HFFc6 (cell line): Measurements from ENCODE around the gene THNSL1. TPM values are rescaled to one million over a fixed set of nuclear protein-coding genes. Genes with fewer than 3 reads are reported as not detected.
"Not testable (repeated sequence)": the region's sequence is repeated elsewhere in the genome, so short reads cannot be mapped to it uniquely, and the experiment has no call there.

ENCODE experiments used
- DNase-seq: peaks from one replicate; pipeline ENCODE4 v3.0.0-alpha.2; 2018
- H3K27ac Mint-ChIP-seq: 2 replicates; pipeline ENCODE4 v1.8.0; 2020; ENCODE audit warnings: mild to moderate bottlenecking, mixed read lengths
- H3K27me3 Mint-ChIP-seq: 2 replicates; pipeline ENCODE4 v1.8.0; 2021; ENCODE audit warnings: mild to moderate bottlenecking, moderate library complexity, mixed read lengths; ENCODE audit not compliant: insufficient read depth
- H3K36me3 Mint-ChIP-seq: 2 replicates; pipeline ENCODE4 v1.8.0; 2021; ENCODE audit warnings: low read depth, mixed read lengths
- H3K4me1 Mint-ChIP-seq: 2 replicates; pipeline ENCODE4 v1.8.0; 2020; ENCODE audit warnings: low read depth, mixed read lengths
- H3K4me3 Mint-ChIP-seq: 2 replicates; pipeline ENCODE4 v1.8.0; 2020; ENCODE audit warnings: mild to moderate bottlenecking, moderate library complexity, mixed read lengths
- H3K9me3 Mint-ChIP-seq: 2 replicates; pipeline ENCODE4 v1.8.0; 2020; ENCODE audit warnings: mild to moderate bottlenecking, mixed read lengths
- total RNA-seq, 6 experiments: library from RNA; stranded (reverse); fragmentation: NEBNext Ultra II Directional; extraction: Animal tissue kit (Norgen Biotek cat#: 25700); gene quantifications; 2 replicates in 1 of 6; 3 replicates in 5 of 6; pipeline ENCODE4 v1.2.3, GENCODE V29; 2021
- TF ChIP-seq, protein P1 (sequence below): fragments of 200-600 bp; sonication (generic); IDR thresholded peaks from 2 replicates; pipeline ENCODE4 v1.5.0; 2021; ENCODE audit warnings: antibody characterized with exemption, mild to moderate bottlenecking

The THNSL1 gene
- total RNA-seq, 6 experiments from 2014 or later, result 2.8 to 4.4 (median 3.6) TPM

DNA sequence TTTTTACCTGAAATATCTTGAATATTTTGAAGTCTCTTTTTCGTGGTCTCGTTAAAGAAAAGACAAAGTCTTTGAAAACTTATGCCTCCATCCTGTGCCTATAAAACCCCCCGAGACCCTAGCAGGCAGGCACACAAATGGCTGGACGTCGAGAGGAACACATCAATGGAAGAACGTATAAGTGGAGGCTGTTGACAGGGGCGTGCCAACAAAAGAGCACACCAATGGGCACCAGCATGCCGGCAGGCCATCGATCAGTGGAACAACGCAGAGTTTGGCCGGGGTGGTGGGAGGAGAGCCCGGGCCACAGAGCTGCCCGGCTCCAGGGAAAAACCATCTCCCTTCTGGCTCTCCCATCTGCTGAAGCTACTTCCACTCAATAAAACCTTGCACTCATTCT lies 25.1 kb upstream of the THNSL1 start:
- H3K9me3 Mint-ChIP-seq, result no peaks in the 10 kb centered on the region
- no peaks in the 10 kb centered on the region for H3K27me3 Mint-ChIP-seq
- no peak overlapping the region for H3K4me3 Mint-ChIP-seq
- no peak for DNase-seq
- TF ChIP-seq, protein P1, sequence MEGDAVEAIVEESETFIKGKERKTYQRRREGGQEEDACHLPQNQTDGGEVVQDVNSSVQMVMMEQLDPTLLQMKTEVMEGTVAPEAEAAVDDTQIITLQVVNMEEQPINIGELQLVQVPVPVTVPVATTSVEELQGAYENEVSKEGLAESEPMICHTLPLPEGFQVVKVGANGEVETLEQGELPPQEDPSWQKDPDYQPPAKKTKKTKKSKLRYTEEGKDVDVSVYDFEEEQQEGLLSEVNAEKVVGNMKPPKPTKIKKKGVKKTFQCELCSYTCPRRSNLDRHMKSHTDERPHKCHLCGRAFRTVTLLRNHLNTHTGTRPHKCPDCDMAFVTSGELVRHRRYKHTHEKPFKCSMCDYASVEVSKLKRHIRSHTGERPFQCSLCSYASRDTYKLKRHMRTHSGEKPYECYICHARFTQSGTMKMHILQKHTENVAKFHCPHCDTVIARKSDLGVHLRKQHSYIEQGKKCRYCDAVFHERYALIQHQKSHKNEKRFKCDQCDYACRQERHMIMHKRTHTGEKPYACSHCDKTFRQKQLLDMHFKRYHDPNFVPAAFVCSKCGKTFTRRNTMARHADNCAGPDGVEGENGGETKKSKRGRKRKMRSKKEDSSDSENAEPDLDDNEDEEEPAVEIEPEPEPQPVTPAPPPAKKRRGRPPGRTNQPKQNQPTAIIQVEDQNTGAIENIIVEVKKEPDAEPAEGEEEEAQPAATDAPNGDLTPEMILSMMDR, result no peak
- peaks cover 7% of the 10 kb centered on the region for H3K4me1 Mint-ChIP-seq
- H3K27ac Mint-ChIP-seq, result no peak overlapping the region
- no peaks in the 10 kb centered on the region for H3K36me3 Mint-ChIP-seq

DNA sequence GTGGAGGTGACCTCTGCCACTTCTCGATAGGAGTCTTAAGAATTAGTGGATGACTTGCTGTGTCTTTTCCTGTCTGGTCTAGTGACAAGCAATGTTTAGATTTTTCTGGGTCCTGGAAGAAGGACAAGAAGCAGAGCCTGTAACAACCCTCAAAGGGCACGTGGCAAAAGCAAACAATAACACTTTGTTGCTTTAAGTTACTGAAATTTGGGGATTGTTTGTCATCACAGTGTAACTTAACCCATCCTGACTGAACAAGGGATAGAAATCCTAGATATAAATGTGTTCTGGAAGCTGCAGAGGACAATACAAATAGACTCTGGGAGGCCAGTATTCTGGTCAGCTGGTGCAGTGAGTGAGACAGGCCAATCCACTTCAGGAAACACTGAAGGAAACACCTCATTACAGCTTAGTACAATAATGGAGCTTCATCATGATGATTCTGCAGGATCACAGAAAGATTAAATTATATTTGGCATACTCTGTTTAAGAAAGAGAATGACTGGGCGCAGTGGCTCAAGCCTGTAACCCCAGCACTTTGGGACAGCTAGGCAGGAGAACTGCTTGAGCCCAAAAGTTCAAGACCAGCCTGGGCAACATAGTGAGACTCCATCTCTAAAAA lies 23.8 kb upstream of the THNSL1 start:
- Mint-ChIP-seq H3K4me3 (no peak overlapping the region), H3K27me3 (no peaks in the 10 kb centered on the region), H3K36me3 (no peaks in the 10 kb centered on the region), H3K27ac (no peak overlapping the region), H3K4me1 (peaks cover 7% of the 10 kb centered on the region), H3K9me3 (no peaks in the 10 kb centered on the region)
- TF ChIP-seq, protein P1, result no peak
- no peak for DNase-seq

DNA sequence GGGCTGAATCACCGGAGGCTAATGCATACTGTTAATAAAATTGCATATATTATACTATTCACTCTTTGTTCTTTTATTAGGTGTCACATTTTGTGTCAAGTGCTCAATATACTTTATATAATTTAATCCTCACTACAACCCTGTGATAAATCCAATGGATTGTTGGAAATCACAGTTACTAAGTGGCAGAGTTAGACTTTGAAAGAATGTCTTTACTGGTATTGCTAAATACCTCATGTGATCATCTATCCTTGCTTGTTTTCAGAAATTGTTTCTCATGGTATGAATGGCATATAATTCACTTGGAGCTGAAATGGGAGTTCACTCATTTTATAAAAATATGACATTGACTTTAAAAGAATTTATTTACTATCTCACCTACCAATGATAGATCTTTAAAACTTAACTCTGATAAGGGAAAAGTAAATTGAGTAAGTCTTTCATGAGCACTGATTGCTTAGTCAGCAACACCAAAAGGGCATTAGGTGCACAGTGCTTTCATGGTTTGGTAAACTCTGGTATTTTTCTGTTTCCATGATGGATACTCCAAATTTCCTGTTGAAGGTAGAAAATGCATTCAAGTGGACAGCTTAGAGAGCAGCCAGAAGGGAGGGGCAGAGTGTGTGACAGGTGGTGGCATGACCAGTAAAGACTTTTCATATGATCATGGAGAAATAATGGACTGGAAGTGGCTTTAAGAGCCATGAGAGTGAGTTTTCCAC lies 23.0 kb upstream of the THNSL1 start:
- H3K4me3 Mint-ChIP-seq, result no peak overlapping the region
- H3K4me1 Mint-ChIP-seq, result peaks cover 7% of the 10 kb centered on the region
- H3K27me3 Mint-ChIP-seq, result no peaks in the 10 kb centered on the region
- H3K9me3 Mint-ChIP-seq, result no peaks in the 10 kb centered on the region
- no peak overlapping the region for H3K27ac Mint-ChIP-seq
- no peaks in the 10 kb centered on the region for H3K36me3 Mint-ChIP-seq
- TF ChIP-seq, protein P1, result no peak
- DNase-seq, result no peak

DNA sequence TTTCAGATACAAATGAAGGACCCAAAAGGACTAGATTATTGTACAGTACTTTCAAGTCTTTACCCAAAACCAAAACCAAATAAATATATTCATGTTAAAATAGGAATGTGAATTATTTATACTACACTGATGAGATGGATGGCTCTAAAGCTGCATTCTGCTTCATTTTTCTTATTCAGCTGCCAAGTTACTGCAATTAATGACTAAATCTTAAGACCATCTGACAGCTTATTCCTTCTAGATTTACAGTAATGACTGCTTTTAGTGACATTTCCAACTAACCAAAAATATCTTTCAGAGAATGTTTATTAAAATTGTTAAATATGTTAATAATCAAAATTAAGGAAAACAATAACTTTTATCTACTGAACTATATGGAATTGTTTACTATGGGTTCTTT lies 21.3 kb upstream of the THNSL1 start:
- H3K36me3 Mint-ChIP-seq, result peaks cover 4% of the 10 kb centered on the region; the same call in 1 of the 2 replicates
- TF ChIP-seq, protein P1, result no peak
- H3K4me3 Mint-ChIP-seq, result no peak overlapping the region
- peaks cover 7% of the 10 kb centered on the region for H3K4me1 Mint-ChIP-seq
- H3K27ac Mint-ChIP-seq, result no peak overlapping the region
- no peak for DNase-seq
- H3K9me3 Mint-ChIP-seq, result peaks cover under 1% of the 10 kb centered on the region
- no peaks in the 10 kb centered on the region for H3K27me3 Mint-ChIP-seq

DNA sequence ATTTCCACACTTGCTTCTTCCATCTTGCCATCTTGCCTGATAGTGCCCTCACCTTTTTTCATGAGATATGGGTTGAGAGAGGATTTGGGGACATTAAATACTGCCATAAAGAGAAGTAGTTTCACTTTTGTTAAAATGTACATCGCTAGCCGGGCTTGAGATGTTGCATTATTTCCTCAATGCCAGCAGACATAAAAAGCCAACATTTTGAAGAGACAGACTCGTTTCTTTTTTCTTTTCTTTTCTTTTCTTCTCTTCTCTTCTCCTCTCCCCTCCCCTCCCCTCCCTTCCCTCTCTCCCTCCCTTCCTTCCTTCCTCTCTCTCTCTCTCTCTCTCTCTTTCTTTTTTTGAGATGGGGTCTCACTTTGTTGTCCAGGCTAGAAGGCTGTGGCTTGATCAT lies 18.4 kb upstream of the THNSL1 start:
- Mint-ChIP-seq H3K27me3 (peaks cover 2% of the 10 kb centered on the region; the same call in 1 of the 2 replicates), H3K36me3 (peaks cover 23% of the 10 kb centered on the region), H3K4me3 (no peak overlapping the region), H3K27ac (no peak overlapping the region), H3K9me3 (peaks cover 18% of the 10 kb centered on the region), H3K4me1 (peaks cover 7% of the 10 kb centered on the region)
- DNase-seq, result no peak
- TF ChIP-seq, protein P1, result no peak

DNA sequence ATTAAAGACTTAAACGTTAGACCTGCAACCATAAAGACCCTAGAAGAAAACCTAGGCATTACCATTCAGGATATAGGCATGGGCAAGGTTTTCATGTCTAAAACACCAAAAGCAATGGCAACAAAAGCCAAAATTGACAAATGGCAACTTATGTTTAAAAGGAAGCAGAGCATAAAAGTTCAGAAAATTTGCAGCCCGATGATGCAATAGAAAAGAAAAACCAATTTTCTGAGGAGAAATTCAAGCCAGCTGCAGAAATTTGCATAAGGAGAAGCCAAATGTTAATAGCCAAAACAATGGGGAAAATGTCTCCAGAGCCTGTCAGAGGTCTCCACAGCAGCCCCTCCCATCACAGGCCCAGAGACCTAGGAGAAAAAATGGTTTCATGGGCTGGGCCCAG lies 4.8 kb upstream of the THNSL1 start:
- H3K4me3 Mint-ChIP-seq, H3K9me3 Mint-ChIP-seq, H3K27me3 Mint-ChIP-seq, DNase-seq, H3K27ac Mint-ChIP-seq, H3K36me3 Mint-ChIP-seq: not testable (repeated sequence)
- H3K4me1 Mint-ChIP-seq, result peaks cover 16% of the 10 kb centered on the region; the same call in 1 of the 2 replicates
